HG02852 (cell line): ENCODE measurements around the gene NRM.
"Not testable (repeated sequence)": the region's sequence is repeated elsewhere in the genome, so short reads cannot be mapped to it uniquely, and the experiment has no call there.

Source experiments
- ATAC-seq: cut with Tn5 transposase; IDR thresholded peaks from one replicate; pipeline ENCODE4 v1.9.1; 2021; ENCODE audit warnings: mild to moderate bottlenecking, moderate library complexity; ENCODE audit not compliant: unreplicated experiment

The NRM gene, protein sequence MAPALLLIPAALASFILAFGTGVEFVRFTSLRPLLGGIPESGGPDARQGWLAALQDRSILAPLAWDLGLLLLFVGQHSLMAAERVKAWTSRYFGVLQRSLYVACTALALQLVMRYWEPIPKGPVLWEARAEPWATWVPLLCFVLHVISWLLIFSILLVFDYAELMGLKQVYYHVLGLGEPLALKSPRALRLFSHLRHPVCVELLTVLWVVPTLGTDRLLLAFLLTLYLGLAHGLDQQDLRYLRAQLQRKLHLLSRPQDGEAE

GRCh38 chr6:30690403-30691207, at the start of gene NRM:
TSS of gene NRM (minus strand) at chr6:30690984. CDS start at chr6:30690974, 10 bp downstream.
- peak; percentile 37 for ATAC-seq

DNA sequence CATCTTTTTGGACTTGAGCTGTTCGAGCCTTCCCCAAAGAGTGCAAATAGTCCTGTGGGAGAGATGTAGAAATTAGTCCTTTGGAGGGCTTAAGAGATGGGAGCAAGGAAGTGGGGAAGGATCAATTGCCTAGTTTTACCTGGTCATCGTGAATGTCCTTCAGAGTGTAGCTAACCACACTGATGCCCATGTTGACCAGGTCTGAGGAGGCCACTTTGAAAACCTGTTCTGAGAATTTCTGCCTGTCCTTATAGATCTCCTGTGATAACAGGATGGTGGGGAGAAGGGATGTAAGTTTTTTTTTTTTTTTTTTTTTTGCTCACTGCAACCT, 49.7 kb upstream of the NRM start:
- no peak for ATAC-seq

DNA sequence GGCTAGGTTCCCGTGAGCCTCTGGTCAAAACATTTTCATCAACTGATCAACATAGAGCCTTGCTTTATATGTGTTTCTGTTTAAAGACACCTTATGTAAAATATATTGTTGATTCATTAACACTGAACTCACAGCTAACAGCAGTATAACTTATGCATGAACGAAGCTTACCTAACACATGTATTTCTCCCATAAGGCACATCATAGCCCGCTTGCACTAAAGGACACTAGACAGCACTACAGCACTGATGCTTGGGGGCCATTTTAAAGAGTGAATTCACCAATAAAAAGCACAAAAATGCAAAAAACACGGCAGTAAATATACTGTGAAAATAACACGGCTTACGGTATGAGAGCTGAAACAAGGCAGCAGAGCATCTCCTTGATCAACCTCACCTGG, 47.7 kb upstream of the NRM start:
- no peak for ATAC-seq

DNA sequence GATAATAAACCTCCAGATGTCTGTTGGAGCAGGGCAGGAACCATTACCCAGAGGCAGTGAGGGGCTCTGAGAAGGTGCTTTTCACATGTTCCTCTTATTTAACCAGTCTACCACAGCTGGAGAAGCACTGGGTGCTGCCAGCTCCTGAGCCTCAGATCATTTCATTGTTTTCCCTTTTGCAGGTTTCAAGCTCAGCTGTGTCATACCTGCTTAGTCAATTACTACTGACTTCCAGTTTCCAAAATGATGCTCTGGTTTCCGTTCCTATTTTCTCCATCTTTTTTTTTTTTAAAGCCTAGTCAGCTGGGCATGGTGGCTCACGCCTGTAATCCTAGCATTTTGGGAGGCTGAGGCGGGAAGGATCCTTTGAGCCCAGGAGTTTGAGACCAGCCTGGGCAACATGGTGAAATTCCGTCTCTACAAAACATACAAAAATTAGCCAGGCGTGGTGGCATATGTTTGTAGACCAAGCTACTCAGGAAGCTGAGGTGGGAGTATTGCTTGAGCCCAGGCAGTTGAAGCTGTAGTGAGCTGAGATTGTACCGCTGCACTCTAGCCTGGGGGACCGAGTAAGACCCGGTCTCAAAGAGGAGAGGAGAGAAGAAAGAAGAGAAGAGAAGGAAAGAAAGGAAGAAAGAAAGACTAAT, 45.0 kb upstream of the NRM start:
- ATAC-seq = no peak

GRCh38 chr6:30732237-30732943, 41.6 kb upstream of the NRM start:
- ATAC-seq = no peak

GRCh38 chr6:30730601-30731435, 40.0 kb upstream of the NRM start:
- peak; percentile 61 for ATAC-seq

GRCh38 chr6:30727920-30728553, 37.3 kb upstream of the NRM start:
- ATAC-seq = no peak

DNA sequence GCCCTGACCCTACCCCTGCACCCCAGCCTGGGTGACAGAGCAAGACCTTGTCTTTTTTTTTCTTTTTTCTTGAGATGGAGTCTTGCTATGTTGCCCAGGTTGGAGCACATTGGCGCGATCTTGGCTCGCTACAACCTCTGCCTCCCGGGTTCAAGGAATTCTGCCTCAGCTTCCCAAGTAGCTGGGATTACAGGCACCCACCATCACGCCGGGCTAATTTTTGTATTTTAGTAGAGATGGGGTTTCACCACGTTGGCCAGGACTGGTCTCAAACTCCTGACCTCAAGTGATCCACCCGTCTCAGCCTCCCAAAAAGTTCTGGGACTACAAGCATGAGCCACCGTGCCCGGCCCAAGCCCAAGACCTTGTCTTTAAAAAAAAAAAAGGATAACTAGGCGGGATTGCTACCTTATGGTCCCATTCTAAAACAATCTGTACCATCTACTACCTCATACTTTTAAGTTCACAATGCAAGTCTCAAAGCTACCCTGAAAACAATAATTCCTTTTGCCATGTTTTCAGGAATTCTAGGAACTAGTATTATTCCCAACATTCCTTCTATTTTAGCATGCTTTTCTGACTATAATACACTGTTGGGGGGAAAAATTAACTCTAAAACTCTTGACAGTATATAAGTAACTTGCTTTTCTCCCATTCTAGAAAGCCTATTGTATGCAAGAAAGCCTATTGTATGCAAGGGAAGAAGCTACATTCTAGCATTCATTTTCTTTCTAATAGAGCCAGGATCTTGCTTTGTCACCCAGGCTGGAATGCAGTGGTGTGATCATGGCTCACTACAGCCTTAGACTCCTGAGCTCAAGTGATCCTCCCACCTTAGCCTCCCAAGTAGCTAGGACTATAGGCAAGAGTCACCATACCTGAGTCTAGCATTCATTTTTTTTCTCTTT, 36.0 kb upstream of the NRM start:
- ATAC-seq = no peak

- ATAC-seq = no peak
These were observed 35.1 kb upstream of the NRM start for GRCh38 chr6:30725713-30726505.

DNA sequence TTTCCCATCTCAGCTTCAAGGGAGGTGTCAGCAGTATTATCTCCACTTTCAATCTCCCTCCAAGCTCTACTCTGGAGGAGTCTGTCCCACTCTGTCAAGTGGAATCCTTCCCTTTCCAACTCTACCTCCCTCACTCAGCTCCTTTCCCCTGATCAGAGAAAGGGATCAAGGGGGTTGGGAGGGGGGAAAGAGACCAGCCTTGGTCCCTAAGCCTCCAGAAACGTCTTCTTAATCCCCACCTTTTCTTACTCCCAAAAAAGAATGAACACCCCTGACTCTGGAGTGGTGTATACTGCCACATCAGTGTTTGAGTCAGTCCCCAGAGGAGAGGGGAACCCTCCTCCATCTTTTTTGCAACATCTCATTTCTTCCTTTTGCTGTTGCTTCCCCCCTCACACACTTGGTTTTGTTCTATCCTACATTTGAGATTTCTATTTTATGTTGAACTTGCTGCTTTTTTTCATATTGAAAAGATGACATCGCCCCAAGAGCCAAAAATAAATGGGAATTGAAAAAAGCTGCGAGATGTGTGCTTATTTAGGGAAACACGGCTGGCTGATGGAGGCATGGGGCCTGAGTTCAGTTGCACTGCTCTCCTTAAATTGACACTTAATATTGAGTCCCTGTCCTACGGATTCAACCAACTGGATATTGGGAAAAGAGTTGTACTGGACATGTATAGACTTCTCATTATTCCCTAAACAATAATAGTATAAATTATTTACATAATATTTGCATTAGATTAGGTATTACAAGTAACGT, 34.3 kb upstream of the NRM start:
- no peak for ATAC-seq

GRCh38 chr6:30723843-30724741, 33.3 kb upstream of the NRM start:
- not testable (repeated sequence) for ATAC-seq

DNA sequence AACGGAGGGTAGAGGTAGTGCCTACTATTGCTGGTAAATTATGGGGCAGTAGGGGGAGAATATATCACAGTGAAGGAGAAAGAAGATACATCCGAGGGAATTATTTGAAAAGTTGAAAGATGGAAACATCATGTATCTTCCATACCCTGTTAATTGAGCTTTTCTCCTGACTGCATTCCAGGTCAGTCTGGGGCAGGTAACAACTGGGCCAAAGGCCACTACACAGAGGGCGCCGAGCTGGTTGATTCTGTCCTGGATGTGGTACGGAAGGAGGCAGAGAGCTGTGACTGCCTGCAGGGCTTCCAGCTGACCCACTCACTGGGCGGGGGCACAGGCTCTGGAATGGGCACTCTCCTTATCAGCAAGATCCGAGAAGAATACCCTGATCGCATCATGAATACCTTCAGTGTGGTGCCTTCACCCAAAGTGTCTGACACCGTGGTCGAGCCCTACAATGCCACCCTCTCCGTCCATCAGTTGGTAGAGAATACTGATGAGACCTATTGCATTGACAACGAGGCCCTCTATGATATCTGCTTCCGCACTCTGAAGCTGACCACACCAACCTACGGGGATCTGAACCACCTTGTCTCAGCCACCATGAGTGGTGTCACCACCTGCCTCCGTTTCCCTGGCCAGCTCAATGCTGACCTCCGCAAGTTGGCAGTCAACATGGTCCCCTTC, 32.5 kb upstream of the NRM start:
- ATAC-seq = not testable (repeated sequence)

DNA sequence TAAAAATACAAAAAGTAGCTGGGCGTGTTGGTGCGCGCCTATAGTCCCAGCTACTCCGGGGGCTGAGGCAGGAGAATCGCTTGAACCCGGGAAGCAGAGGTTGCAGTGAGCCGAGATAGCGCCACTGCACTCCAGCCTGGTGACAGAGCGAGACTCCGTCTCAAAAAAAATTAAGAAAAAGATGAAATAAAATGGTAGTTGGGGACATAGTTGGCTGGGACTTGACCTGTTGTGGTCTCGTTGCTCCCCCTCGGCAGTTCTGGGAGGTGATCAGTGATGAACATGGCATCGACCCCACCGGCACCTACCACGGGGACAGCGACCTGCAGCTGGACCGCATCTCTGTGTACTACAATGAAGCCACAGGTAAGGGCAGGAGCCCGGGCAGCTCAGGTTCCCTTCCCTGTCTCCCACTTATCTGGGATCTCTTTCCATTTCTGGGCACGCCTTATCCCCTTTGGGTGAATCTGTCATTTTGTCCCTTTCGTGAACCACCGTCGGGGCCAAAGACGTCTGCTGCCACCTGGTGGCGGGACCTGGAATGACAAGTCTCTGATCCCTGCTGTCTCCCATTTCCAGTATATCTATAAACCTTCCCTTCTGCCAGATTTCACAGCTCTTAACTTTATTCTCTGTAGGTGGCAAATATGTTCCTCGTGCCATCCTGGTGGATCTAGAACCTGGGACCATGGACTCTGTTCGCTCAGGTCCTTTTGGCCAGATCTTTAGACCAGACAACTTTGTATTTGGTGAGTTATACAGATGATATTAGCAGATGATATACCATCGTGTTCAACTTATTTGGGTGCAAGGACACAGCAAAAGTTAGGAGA, 31.7 kb upstream of the NRM start:
- ATAC-seq = no peak

- not testable (repeated sequence) for ATAC-seq
These were observed 31.2 kb upstream of the NRM start for GRCh38 chr6:30722025-30722279.
